HepG2 (cell line): Measurements from ENCODE around the gene VEGFB. TPM values are rescaled to one million over a fixed set of nuclear protein-coding genes. Genes with fewer than 3 reads are reported as not detected.
A peak's percentile ranks its signal among the peaks of the same experiment; 100 is the strongest.

Source experiments
- ARHGAP35 ChIP-seq: sonication (generic); formaldehyde crosslinking; IDR thresholded peaks from 2 replicates; pipeline ENCODE4 v1.9.0; 2022; ENCODE audit warnings: mild to moderate bottlenecking, inconsistent platforms, moderate library complexity, missing genetic modification reagents, borderline replicate concordance
- EED ChIP-seq: sonication (generic); formaldehyde crosslinking; IDR thresholded peaks from 2 replicates; pipeline ENCODE4 v1.5.0; 2020; ENCODE audit warnings: mild to moderate bottlenecking, missing genetic modification reagents
- ETV6 ChIP-seq: sonication (generic); formaldehyde crosslinking; conservative IDR thresholded peaks from 2 replicates; pipeline ENCODE4 v1.4.0; 2020; ENCODE audit warnings: missing genetic modification reagents
- FOSL1 ChIP-seq: sonication (generic); formaldehyde crosslinking; IDR thresholded peaks from 2 replicates; pipeline ENCODE4 v1.9.0; 2021; ENCODE audit warnings: missing genetic modification reagents, borderline replicate concordance
- MEIS2 ChIP-seq: sonication (generic); formaldehyde crosslinking; IDR thresholded peaks from 2 replicates; pipeline ENCODE4 v1.9.0; 2021; ENCODE audit warnings: mild to moderate bottlenecking, missing genetic modification reagents
- MIER3 ChIP-seq: IDR thresholded peaks from 2 replicates; pipeline ENCODE4 v1.6.1; 2016; ENCODE audit warnings: missing compliant biosample characterization, borderline replicate concordance
- NBN ChIP-seq: fragments of 450-650 bp; conservative IDR thresholded peaks from 2 replicates; pipeline ENCODE4 v1.6.1; 2017
- NFATC3 ChIP-seq: sonication (generic); formaldehyde crosslinking; IDR thresholded peaks from 2 replicates; pipeline ENCODE4 v1.5.1; 2020; ENCODE audit warnings: mild to moderate bottlenecking, missing genetic modification reagents
- SKIL ChIP-seq: sonication (generic); formaldehyde crosslinking; IDR thresholded peaks from 2 replicates; pipeline ENCODE4 v1.8.0; 2022; ENCODE audit warnings: missing genetic modification reagents, mild to moderate bottlenecking, moderate library complexity, borderline replicate concordance
- TARDBP ChIP-seq: sonication (generic); formaldehyde crosslinking; IDR thresholded peaks from 2 replicates; pipeline ENCODE4 v1.8.0; 2022; ENCODE audit warnings: mild to moderate bottlenecking, missing genetic modification reagents
- THAP8 ChIP-seq: sonication (generic); formaldehyde crosslinking; IDR thresholded peaks from 2 replicates; pipeline ENCODE4 v1.5.1; 2020; ENCODE audit warnings: missing genetic modification reagents, mild to moderate bottlenecking, borderline replicate concordance
- ZHX1 ChIP-seq: sonication (generic); formaldehyde crosslinking; IDR thresholded peaks from 2 replicates; pipeline ENCODE4 v1.8.1; 2022; ENCODE audit warnings: low read depth, mild to moderate bottlenecking, missing genetic modification reagents
- ZHX2 ChIP-seq, 2 experiments: sonication (generic) in 1 of 2; formaldehyde crosslinking in 1 of 2; IDR thresholded peaks; 2 replicates each; pipeline versions ENCODE4 v1.6.1 to v1.9.0; 2014 to 2022; ENCODE audit warnings: antibody characterized with exemption in 1 of 2, borderline replicate concordance in 1 of 2, inconsistent platforms in 1 of 2, low read depth in 1 of 2, missing genetic modification reagents in 1 of 2
- ZNF234 ChIP-seq: sonication (generic); formaldehyde crosslinking; conservative IDR thresholded peaks from 2 replicates; pipeline ENCODE4 v1.5.1; 2020; ENCODE audit warnings: mild to moderate bottlenecking, missing genetic modification reagents
- ZNF550 ChIP-seq: sonication (generic); formaldehyde crosslinking; IDR thresholded peaks from 2 replicates; pipeline ENCODE4 v1.4.0; 2020; ENCODE audit warnings: mild to moderate bottlenecking, missing genetic modification reagents, borderline replicate concordance
- ZNF75D ChIP-seq: sonication (generic); formaldehyde crosslinking; IDR thresholded peaks from 2 replicates; pipeline ENCODE4 v1.8.1; 2023; ENCODE audit warnings: missing genetic modification reagents, mild to moderate bottlenecking, borderline replicate concordance
- polyA plus RNA-seq, 8 experiments: library from polyadenylated mRNA; depleted of rRNA in 3 of 8; stranded (reverse) in 7 of 8; unstranded in 1 of 8; fragments of >200 nt; fragmentation: Illumina TruSeq in 4 of 8; extraction: Trizol in 4 of 8; gene quantifications; 2 replicates each; pipeline versions ENCODE4 v1.2.1 to v1.2.3, GENCODE V29; 2011 to 2016; ENCODE audit warnings: low read depth in 4 of 8, missing spikeins in 1 of 8, mixed read lengths in 1 of 8; ENCODE audit not compliant: insufficient read depth in 1 of 8
- total RNA-seq, 5 experiments: library from RNA; depleted of rRNA; stranded (reverse); fragments of >200 nt; fragmentation: Illumina TruSeq; extraction: Trizol; gene quantifications; 2 replicates each; pipeline ENCODE4 v1.2.3, GENCODE V29; 2016; ENCODE audit warnings: low read depth in 1 of 5

VEGFB gene
- total and polyA plus RNA-seq, 2 of the 13 experiments (the other 11 are each of a cell fraction or from before 2014, with no cell fraction given), result 9.0 to 11.3 TPM

- TF ChIP-seq ZHX1 (no peak), ZHX2 (IDR thresholded peaks at IDR 0.05; ENCODE audit: low read depth) (peak; percentile 77), ZHX2 (CRISPR knock-in tag; IDR thresholded peaks at IDR 0.05; ENCODE audit: borderline replicate concordance) (no peak), THAP8 (CRISPR knock-in tag) (peak; percentile 71; the same call in 1 of the 2 replicates), NFATC3 (CRISPR knock-in tag) (no peak), EED (CRISPR knock-in tag) (0 out of 2 replicates have a peak, but pooled peaks have one; percentile 36), ZNF75D (CRISPR knock-in tag) (no peak), ETV6 (no peak), MEIS2 (CRISPR knock-in tag) (peak; percentile 42; the same call in 1 of the 2 replicates), MIER3 (CRISPR knock-in tag) (no peak; the same call in 1 of the 2 replicates), ARHGAP35 (no peak), SKIL (peak; percentile 52; the same call in 1 of the 2 replicates), ZNF550 (CRISPR knock-in tag) (no peak), TARDBP (CRISPR knock-in tag) (peak; percentile 71), FOSL1 (CRISPR knock-in tag) (peak; percentile 27; the same call in 1 of the 2 replicates), ZNF234 (CRISPR knock-in tag) (no peak; the same call in 1 of the 2 replicates), NBN (no peak)
These were observed 6.3 kb downstream of the VEGFB start, which contains the start of gene FKBP2 (continued) for GRCh38 chr11:64240435-64241240.
